HG02970 (cell line): ENCODE measurements around the gene CCDC141.
"Not testable (repeated sequence)": the region's sequence is repeated elsewhere in the genome, so short reads cannot be mapped to it uniquely, and the experiment has no call there.

Source experiments
- ATAC-seq: cut with Tn5 transposase; IDR thresholded peaks from one replicate; pipeline ENCODE4 v1.9.1; 2021; ENCODE audit warnings: mild to moderate bottlenecking, moderate library complexity, moderate number of reproducible peaks; ENCODE audit not compliant: unreplicated experiment, low FRiP score

CCDC141 gene

GRCh38 chr2:179048099-179048498 lies 1.8 kb downstream of the CCDC141 start:
- ATAC-seq, result no peak

GRCh38 chr2:179045602-179046001 lies 4.3 kb downstream of the CCDC141 start:
- ATAC-seq, result not testable (repeated sequence)

GRCh38 chr2:179044500-179044899 lies 5.4 kb downstream of the CCDC141 start:
- no peak for ATAC-seq

GRCh38 chr2:179037807-179038206 lies 12.1 kb downstream of the CCDC141 start:
- no peak for ATAC-seq

- ATAC-seq, result no peak
Measured at GRCh38 chr2:179036353-179036905, 13.5 kb downstream of the CCDC141 start.

GRCh38 chr2:179031731-179032408 lies 18.1 kb downstream of the CCDC141 start:
- ATAC-seq, result peak; percentile 86

GRCh38 chr2:179024445-179024844 lies 25.5 kb downstream of the CCDC141 start:
- no peak for ATAC-seq

- no peak for ATAC-seq
Measured at GRCh38 chr2:179022685-179023084, 27.3 kb downstream of the CCDC141 start.

- peak; percentile 57 for ATAC-seq
Measured at GRCh38 chr2:179021258-179021657, 28.7 kb downstream of the CCDC141 start.

- ATAC-seq, result no peak
Measured at GRCh38 chr2:179020156-179020750, 29.7 kb downstream of the CCDC141 start.

- no peak for ATAC-seq
Measured at GRCh38 chr2:179019260-179019659, 30.7 kb downstream of the CCDC141 start.

- ATAC-seq, result no peak
Measured at GRCh38 chr2:179017773-179018357, 32.1 kb downstream of the CCDC141 start.

- not testable (repeated sequence) for ATAC-seq
Measured at GRCh38 chr2:179014189-179014588, 35.7 kb downstream of the CCDC141 start.

- no peak for ATAC-seq
Measured at GRCh38 chr2:179005976-179006375, 44.0 kb downstream of the CCDC141 start.

- no peak for ATAC-seq
Measured at GRCh38 chr2:178999476-178999875, 50.5 kb downstream of the CCDC141 start.

GRCh38 chr2:178998539-178998938 lies 51.4 kb downstream of the CCDC141 start:
- no peak for ATAC-seq

- no peak for ATAC-seq
Measured at GRCh38 chr2:178997477-178997876, 52.5 kb downstream of the CCDC141 start.

GRCh38 chr2:178997067-178997466 lies 52.9 kb downstream of the CCDC141 start:
- no peak for ATAC-seq

- ATAC-seq, result no peak
Measured at GRCh38 chr2:178994264-178994663, 55.7 kb downstream of the CCDC141 start.

- no peak for ATAC-seq
Measured at GRCh38 chr2:178993788-178994187, 56.1 kb downstream of the CCDC141 start.

GRCh38 chr2:178992719-178993118 lies 57.2 kb downstream of the CCDC141 start:
- not testable (repeated sequence) for ATAC-seq
